Adrenal gland (tissue), 5 donors: ENCODE data around the gene LIF.

Experiments
- CTCF ChIP-seq, 6 experiments: fragments of 450-650 bp in 4 of 6; fragments of 200-600 bp in 2 of 6; sonication (generic) in 1 of 6; IDR thresholded peaks; 1 replicate in 5 of 6; 2 replicates in 1 of 6; pipeline versions ENCODE4 v1.5.1 to v1.8.0; 2016 to 2021; ENCODE audit warnings: antibody characterized with exemption in 6 of 6, mild to moderate bottlenecking in 2 of 6, moderate library complexity in 1 of 6
- POLR2A ChIP-seq, 2 donors: fragments of 450-650 bp; IDR thresholded peaks; one replicate each; pipeline ENCODE4 v1.6.1; 2017; ENCODE audit warnings: antibody characterized with exemption in 2 of 2, mild to moderate bottlenecking in 2 of 2, moderate library complexity in 1 of 2
- donor health status: DM: no; HTN: no; CAD: no.

GRCh38 chr22:30221121-30221992 is 25.2 kb downstream of the LIF start:
- TF ChIP-seq CTCF (IDR thresholded peaks at IDR 0.05) (no peak), POLR2A (IDR thresholded peaks at IDR 0.05) (no peak)
